NCI-H774 (cell line): ENCODE measurements around the gene C5.

ENCODE experiments used
- DNase-seq: peaks from one replicate; lab custom pipeline; 2025; lab: John Stamatoyannopoulos, UW

The C5 gene

DNA sequence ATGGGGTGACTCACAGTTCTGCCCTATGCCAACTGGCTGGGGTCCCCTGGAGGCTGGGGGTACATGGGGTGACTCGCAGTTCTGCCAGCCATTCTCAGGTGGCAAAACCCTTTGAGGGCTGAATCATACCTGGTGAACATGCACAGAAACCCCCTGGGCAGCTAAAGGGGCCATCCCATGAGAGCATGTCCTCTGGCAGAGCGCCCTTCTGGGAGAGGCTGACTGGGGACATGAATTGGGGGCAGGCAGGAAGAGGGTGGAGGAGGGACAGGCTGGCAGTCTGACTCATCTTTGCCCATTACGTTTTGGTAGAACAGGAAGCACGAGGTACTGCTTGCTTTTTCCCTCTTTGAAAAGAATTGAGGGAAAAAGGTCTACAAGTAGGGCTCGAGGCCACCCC, 140.2 kb downstream of the C5 start:
- DNase-seq, result no peak

DNA sequence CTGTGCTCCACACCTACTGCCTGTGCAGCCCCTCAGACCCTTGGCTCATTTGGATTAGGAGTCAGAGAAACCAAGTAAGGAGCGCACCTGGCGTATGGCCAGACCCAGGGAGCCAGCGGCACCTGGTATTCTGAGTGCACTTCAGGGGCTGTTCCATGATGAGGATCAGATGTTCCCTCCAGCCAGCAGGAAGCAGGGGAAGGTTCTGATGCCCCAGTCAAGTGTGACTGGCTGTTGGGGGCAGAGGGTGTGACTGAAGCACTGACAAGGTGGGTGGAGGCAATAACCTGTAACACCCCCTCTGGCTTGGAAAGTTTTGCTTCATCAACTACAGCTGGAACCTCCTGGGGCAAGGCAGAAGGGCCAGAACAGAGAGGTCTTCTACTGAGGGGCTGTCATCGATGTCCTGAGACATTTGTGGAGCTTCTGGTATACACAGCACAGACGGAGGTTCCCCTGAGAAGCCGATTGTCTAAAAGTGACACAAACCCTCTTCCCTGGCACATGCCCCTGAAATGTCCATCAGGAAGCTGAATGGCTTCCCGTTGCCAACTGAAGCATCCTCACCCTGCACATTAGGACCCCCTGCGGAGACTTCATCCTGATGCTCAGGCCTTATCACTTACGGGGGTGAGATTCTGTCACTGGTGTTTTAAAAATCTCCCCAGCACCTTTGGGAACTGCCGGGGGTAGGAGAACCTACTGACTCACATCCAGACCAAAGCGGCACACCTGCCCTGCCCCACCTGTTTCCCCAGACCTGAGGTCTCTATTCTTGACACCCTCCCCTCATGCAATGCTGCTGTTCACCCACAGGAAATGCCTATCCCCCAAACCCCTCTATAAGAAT, 144.5 kb downstream of the C5 start:
- no peak for DNase-seq

GRCh38 chr9:120904978-120905301, 145.1 kb downstream of the C5 start:
- DNase-seq, result no peak

DNA sequence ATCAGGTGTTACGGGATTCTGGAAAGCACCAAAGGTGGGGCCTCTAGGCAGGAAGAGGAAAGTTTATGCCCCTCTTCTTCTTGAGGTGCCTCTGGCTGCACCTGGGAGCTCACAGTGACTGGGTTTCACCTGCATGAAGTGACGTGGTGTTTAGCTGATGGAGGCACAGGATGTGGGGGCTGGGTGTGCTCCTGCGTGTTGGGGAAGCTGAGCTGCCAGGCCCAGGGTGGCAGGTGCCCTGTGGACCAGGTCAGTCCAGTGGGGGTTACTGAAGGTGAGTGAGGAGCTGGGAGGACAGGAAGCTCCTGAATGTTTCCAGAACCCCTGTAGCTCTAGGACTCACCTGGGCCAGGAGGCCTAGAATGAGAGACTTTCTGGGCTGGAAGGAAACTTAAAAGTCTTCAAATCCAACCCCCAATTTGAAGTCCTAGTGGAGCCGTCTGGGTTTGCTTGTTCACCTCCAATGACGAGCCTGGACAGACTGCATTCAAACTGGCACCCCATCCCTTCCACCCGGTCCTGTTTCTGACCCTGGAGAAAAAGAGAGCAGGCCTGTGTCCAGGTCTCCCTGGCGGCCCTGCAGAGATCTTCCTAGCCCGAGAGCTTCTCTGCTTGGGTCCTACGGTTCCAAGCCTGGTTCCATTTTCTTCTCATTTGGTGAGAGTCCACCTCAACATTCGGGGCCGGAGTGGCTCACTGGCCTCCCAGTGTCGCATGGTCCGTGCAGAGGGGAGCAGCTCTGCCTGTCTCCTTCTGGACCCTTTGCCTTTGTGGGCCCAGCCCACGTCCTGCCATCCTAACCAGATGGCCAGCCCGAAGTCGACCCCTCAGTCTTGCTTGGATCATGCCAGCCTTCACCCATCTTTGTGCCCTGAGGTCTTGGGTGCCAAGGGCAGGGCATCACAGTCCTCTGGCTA, 145.8 kb downstream of the C5 start:
- DNase-seq, result no peak

- no peak for DNase-seq
Observed at GRCh38 chr9:120902569-120903535, 147.2 kb downstream of the C5 start.
